NCI-H146 (cell line): ENCODE data around the gene NMNAT2.
"Not testable (repeated sequence)": the region's sequence is repeated elsewhere in the genome, so short reads cannot be mapped to it uniquely, and the experiment has no call there.

Experiments used
- DNase-seq: peaks from one replicate; lab custom pipeline; 2025; lab: John Stamatoyannopoulos, UW

Gene NMNAT2

DNA sequence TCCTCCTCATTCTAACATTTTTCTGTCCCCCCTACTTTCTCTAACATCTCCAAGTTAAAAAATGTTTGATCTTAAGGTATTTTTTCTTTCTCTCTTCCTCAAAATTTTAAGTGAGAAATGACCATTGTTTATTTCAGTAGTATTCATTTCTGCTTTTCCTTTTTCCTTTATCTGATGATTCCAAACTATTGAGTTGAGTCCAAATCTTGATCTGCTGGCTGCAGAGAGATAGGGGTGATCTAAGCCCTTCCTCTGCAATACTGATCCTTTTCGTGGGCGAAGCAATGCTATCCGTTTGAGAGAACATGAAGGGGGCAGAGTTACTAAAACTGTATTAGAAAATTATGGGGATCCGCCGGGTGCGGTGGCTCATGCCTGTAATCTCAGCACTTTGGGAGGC lies 516 bp upstream of the NMNAT2 start:
- no peak for DNase-seq

DNA sequence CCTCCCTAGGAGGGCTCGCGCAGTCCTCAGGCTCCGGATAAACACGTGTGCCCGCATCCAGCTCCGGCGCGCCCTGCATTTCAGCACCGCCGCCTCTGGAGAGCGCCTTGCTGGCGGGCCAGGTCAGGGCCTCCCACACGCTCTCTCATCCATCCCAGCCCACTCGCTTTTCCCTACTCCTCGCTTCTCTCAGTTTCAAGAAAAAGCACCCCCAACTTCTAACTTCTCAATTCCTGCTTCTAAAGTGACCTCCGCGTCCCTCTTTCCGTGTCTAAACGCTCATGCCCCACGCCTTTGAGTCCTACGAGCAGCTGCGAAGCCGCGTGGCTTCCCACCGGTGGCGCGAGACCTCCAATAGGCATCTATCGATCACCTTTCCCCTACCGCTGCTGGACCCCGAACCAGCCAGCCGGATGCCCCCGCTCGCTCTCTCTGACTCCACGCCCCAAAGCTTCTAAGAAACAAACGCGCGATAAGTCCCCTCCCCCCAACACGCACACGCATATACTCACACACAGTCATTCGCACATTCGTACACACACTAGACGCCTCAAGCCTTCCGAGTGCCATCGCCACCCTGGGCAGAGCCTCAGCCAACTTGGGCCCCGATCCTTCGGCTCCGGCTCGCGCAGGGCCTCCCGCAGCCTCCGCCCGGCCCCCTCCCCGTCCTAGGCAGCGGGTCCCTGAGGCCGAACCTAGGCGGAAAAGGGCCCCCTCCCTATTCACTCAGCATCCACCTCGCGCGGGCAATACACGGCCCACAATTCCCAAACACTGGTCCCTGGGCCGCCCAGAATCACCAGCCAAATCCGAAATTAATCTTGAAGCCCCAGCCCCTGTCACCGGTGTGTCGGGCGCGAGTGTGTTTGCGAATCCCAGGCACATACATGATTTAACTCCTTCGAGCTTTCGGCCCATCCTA lies 1.1 kb downstream of the NMNAT2 start:
- DNase-seq = peak; percentile 71

DNA sequence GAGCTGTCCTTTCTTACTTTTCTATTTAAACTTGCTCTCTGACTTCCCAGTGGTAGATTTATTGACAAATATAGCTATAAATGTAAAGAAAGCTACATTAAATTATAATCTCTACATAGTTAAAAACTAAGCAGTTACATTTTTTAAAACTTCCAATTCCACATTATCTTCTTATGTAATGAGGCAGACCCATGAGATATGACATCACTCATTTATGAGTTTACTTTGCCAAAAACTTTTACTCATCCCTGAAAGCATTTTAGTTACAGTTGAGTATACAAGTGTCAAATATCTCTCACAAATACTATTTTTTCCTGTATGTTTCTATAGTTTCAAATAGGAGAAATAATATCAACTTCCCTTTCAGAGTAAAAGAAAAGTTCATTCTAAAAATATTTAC lies 3.8 kb downstream of the NMNAT2 start:
- no peak for DNase-seq

DNA sequence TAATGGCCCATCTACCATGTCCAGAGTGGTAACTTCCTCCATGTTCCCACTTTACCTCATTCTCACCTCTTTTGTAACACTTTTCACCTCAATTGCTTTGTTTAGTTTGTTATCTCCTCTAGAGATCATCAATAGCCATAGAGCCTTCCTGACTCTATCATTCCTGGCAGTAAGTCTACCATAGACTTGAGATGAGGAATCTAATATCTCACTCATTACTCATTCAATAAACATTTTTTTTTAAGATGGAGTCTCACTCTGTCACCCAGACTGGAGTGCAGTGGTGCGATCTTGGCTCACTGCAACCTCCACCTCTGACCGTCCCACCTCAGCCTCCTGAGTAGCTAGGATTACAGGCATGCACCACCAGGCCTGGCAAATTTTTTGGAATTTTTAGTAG lies 7.1 kb downstream of the NMNAT2 start:
- no peak for DNase-seq

DNA sequence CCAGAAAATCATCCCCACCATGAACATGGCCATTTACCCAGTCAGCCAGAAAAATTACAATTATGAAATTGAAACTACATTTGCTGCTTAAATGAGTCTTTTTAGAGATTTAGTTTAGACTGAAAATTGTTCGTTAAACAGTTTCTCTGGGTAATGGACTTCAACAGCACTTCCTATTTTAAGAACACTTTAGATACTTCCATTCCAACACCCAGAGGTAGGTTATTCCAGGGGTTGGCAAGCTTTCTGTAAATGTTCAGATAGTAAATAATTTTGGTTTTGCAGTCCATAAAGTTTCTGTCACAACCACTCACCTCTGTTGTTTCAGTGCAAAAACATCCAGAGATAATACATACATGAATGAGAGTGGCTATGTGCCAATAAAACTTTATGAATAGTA lies 10.2 kb downstream of the NMNAT2 start:
- DNase-seq = no peak

DNA sequence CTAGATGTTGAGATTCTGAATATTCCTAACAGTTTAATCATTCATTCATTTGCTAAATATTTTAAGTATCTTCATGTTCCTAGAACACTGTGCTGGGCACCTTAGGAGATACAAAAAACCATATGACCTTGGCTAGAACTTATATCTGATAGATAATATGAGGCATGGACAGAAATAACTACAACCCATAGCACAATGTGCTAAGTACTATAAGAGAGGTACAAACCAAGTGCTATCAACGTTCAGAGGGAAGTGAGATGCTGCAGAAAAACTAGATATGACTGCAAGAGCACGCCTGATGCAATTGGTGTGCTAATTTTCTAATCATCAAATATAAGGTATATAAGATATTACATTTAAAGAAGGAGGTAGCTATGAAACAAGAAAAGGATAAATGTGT lies 10.7 kb downstream of the NMNAT2 start:
- no peak for DNase-seq

DNA sequence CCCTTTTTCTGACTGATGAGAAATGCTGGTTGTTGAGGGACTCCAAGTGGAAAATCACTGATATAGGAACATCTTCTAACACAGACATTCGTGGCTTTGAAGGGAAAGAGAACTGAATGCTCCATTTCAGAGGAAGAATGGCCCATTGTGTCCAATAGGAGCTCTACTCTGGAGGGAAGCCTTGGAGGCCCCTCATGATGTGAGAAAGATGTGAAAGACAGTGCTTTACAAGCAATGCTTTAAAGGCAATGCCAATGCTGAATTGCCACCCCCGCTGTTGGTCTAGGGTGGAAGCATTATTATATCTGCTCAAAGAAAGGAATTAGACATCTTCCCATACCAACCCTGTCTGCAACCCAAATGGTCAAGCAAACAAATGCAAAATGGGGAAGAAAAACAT lies 13.7 kb downstream of the NMNAT2 start:
- DNase-seq = no peak

DNA sequence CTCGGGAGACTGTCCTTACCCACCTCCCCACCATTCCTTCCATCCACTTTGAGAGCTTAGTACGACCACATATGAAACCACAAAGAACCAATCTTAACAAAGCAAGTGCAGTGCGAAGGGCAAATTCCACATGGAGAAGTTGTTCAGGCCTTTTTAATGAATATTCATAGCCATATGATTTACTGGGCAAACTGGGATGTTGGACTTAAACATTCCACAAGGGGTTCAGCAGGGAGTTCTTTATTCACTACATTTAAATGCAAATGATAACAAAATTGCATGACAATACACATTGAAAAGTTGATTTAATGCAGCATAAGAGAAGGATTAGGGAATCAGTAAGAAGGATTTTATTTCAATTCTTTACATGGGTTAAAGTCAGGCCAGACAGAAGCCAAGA lies 14.7 kb downstream of the NMNAT2 start:
- no peak for DNase-seq

DNA sequence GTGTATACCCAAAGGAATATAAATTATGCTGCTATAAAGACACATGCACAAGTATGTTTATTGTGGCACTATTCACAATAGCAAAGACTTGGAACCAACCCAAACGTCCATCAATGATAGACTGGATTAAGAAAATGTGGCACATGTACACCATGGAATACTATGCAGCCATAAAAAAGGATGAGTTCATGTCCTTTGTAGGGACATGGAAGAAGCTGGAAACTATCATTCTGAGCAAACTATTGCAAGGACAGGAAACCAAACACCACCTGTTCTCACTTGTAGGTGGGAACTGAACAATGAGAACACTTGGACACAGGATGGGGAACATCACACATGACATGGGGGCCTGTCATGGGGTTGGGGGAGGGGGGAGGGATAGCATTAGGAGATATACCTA lies 16.6 kb downstream of the NMNAT2 start:
- DNase-seq = not testable (repeated sequence)

DNA sequence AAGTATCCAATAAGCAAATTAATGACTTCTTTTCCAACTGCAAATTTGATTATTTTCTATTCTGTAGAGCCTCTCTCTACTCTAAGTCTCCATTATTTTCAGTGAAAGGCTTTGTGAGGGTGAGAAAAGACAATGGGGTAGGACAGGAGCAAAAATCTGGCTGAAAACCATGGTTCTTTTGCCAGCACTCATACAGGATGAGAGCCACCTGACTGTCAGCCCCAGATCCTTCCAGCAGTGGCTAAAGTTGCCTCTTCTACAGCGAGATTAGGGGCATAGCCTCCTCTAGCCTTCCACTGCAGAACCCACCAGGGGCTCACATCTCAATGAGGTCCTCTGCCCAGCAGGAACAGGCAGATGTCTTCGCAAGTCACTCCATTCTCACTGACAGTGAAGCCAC lies 23.7 kb downstream of the NMNAT2 start:
- DNase-seq = no peak

DNA sequence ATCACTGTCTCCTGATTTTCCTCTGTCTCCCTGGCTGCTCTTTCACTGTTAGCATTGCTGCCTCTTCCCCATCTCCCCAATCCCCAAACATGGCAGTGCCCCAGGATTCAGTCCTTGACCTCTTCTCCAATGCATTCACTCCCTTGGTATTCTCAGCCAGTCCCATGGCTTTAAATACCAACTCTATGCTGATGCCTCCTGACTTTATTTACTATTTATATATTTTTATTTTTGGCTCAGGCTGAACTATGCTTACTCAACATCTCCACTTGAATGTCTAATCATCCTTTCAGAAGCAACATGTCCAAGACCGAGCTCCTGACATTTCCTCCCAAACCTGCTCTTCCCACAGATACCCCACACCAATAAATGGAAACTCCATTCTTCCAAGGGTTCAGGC lies 26.3 kb downstream of the NMNAT2 start:
- DNase-seq = no peak

DNA sequence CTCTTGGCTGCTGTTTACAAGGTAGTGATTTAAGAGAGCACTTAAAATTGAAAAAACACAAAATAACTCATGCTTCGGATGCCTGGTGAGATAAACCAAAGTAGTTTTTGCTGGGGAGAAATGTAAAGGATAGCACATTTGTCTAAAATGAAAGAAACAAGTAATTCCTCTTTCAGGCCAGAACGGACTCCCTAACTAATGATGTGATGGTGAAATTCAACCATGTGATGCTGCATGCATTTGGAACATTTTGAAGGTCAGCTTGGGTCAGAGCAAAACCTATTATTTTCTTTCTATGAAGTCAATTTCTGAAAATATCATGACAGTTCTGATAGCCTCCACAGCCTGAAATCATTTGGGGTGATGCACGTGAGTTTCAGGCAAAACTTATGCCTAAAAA lies 27.6 kb downstream of the NMNAT2 start:
- no peak for DNase-seq

DNA sequence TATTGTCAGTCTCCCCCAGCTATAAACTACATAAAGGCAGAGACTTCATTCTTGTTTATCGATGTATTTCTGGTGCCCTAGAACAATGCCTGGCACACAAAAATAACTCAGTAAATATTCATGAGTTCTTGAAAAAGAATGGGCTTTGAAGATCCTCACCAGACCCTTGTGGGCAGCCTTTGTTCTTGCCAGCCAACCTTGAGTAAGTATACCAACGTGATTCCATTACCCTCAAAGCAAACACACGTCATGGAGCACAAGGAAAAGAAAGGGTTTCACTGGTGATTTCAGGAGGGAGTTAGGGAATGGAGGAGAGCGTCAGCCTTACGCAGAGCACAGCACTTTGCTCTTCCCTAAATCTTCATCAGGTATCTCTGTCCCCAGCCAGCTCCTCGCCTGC lies 29.4 kb downstream of the NMNAT2 start:
- DNase-seq = no peak

DNA sequence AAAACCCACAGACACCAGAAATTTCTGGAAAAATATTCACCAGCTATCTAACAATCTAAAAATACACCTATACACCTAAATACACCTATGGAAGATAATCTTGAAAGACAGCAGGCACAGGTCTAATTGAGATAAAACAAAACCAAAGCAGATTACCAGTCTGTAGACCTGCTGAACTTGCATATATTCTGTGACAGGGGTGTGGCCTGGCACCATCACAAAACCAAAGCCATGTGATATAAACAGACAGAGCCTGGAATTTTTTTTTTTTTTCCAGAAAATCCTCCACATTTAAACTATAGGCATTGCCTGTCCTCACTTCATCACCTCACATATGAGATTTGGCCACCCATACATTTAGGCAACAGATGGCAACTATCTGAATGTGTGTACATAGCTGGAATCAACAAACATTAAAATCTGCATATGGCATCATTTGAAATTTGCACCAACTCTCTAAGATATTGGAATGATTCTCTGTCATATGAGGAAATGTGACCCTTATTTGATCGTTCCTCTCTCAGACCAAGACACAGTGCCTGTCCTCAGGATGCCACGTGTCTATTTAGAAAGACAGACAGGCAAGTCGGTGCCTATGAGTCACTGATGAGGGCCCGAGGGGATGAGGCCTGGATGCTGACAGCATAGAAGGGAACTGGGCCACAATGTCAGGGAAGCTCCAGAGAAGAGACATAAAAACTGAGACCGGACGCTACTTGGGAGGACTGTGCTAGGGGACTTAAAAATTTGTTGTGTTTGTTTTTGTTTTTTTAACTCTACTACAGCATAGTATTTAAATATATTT lies 32.6 kb downstream of the NMNAT2 start:
- no peak for DNase-seq

DNA sequence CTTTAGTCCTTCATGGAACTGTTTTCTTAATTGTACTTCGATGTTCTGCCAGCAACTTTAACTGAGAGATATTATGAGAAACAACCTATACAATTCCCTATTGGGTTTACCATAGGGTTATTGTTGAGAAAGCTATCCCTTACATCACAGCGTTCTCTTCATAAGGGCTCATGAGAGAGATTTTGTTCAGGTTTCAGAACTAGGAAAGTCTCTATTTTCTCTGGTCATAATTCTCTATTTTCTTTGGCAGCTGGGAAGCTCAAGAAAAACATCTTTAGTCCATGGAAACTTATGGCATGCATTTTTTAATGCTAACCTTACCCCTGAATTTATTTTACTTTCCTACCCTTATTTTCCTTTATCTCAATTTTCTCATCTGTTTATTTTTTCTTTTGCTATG lies 38.2 kb downstream of the NMNAT2 start:
- DNase-seq = no peak

DNA sequence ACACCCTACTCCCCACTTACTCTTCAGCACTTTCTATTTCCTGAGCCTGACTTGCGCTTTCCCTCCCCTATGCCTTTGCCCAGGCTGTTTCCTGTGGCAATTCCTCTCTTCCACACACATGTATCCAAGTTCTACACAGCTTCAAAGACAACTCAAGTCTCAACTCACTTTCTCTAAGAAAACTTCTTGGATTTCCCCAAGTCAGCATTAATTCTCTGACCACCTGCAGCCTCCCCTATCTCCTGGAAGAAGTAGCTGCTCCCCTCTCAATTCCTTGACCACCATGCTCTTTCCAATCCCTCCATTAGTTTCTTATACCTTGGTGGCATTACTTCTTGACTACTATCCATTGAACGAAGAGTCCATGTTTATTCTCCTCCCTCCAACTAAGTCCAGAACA lies 42.8 kb downstream of the NMNAT2 start:
- no peak for DNase-seq

DNA sequence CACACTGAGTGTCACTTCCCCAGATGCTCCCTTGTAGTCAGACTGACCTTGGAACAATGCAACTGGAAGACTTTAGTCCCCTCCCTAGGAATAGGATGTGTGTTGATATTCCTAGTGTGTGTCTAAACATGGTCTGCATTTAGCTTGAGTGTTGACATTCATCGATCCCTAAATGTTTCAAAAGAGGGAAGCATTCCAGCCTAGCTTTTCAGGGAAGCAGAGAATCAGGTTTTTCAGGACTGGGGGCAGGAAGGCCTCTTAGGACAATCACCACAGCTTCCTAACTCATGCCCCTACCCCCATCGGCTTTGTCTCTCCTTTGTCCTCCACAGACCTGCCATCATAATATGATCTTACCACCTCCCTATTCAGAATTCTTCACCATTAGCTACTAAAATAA lies 43.4 kb downstream of the NMNAT2 start:
- DNase-seq = peak; percentile 30

DNA sequence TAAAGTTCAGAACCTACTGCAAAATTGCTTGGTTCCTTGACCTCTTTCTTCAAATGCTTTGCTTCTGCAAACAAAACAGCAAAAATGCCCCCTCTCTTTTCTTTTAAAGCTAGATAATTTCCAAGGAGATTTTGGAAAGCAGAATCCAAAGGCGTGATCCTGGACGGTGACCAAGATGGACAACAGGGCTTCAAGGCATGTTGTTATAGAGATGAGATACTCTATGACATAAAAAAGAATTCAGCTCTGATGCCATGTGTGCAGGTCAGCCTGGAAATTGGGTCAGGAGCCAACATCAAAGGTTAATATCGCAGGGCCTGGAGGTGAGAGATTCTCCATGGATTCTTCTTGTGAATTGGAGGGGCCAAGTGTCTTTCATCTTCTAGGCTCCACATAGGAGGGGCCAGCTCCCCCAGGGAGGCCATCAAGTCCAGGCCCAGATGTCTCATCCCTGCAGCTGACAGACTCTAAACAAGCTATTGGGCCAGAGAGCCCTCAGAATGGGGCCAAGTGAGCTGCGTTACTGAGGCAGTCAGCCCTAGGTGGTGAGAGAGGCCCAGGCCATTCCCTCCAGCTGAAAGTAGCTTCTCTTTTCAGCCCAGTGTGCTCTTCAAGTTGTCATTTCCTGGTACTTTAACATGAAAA lies 45.5 kb downstream of the NMNAT2 start:
- DNase-seq = no peak

DNA sequence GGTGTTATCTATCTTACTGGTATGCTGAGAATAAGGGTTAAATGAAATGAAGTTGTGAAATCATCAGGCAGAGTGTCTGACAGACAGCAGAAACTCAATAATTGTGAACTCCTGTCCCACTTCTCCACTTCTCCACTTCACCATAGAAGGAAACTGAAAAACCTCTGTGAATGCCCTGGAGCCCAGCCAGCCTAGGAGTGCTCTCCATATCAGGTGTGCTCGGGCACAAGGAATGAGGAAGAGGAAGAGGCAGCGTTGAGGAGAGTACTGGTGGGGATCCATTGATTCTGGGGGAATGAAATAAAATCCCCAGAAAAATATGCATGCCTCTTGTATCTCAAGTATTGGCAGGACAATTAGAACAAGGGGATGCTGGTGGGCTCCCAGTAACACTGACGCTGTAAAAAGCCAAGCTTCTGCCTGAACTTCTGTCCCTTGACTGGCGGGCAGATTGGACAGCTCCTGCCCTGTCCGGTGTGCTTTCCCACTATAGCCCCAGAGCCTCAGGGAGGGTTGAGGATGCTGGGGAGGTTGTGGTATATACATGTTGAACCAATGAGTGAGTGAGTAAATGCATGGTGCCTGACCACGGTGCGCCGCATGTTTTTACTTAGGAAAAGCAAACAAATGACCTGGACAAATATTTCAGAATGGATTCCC lies 47.7 kb downstream of the NMNAT2 start:
- DNase-seq = no peak

DNA sequence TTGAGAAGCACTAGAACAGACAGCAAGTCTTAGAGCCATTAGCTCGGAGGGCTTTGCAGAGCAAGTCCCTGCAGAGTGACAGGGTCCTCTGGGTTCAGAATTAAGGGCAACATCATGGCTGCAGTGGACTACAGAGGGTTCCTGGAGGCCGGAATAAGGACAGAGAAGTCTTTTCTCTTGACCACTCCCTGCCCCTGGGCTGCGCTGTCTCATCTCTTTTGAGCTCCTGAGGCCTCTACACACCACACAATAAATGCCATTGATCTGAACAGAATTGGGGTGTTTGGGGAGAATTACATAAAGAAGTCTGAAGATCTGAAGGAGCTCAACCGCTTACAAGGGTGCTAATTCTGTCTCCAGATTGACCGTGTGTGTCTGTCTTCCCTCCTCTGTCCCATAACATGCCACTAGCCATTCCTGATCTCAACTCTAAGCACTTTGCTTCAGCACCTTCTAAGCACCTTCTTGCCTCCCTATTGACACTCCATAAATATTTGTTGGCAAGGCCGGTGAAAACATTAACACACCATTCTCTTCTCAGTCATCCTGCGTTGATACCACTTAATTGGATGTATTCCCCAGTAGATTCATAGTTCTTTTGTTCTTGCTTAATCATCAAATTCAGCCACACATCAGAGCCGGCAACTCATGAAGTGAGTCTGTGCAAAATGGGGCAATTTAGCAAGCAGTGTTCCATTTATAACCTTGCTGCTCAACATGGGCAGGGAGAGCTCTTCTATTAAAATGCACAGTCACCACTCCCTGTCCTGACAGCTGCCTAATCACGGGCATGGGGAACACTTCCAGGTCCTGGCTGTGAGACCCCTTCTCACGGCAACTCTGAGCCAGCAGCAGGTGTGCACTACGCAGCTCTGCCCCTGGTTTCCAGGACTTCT lies 49.7 kb downstream of the NMNAT2 start:
- peak; percentile 4 for DNase-seq

DNA sequence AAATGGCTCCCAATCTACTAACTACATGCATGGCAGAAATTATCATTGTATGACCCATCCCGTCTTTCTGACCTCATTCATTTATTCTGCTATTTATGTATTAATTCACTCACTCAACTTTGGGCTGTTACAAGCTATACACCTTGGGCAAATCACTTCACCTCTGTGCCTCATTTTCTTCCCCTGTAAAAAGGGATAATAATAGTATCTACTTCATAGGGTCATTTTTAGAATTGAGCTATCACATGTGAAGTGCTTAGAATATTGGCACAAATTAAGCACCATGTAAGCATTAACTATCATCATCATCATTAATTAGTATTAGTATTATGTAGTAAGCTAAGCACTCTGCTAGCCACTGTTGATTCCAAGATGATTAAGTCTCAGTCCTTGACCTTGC lies 52.1 kb downstream of the NMNAT2 start:
- DNase-seq = no peak
